H9 (cell line): ENCODE data around the gene AQP10. TPM values are rescaled to one million over a fixed set of nuclear protein-coding genes. Genes with fewer than 3 reads are reported as not detected.
"Not testable (repeated sequence)": the region's sequence is repeated elsewhere in the genome, so short reads cannot be mapped to it uniquely, and the experiment has no call there.

Experiments
- DNase-seq: peaks from one replicate; pipeline ENCODE4 v3.0.0-alpha.2; 2017
- H2AFZ ChIP-seq: one replicate; pipeline ENCODE4 v1.6.1; 2013; ENCODE audit warnings: mild to moderate bottlenecking, low read length, control low read depth, moderate library complexity
- H2AK5ac ChIP-seq: 2 replicates; pipeline ENCODE4 v1.6.1; 2013; ENCODE audit warnings: low read length, control low read depth, mixed read lengths; ENCODE audit not compliant: insufficient read length
- H2BK120ac ChIP-seq: one replicate; pipeline ENCODE4 v1.6.1; 2013; ENCODE audit warnings: low read depth, mild to moderate bottlenecking, low read length, control low read depth, inconsistent platforms; ENCODE audit not compliant: poor library complexity, severe bottlenecking
- H2BK12ac ChIP-seq: 2 replicates; pipeline ENCODE4 v1.6.1; 2013; ENCODE audit warnings: low read length, control low read depth, mixed read lengths, low read depth; ENCODE audit not compliant: insufficient read length
- H2BK15ac ChIP-seq: 2 replicates; pipeline ENCODE4 v1.6.1; 2013; ENCODE audit warnings: low read depth, low read length, control low read depth
- H2BK20ac ChIP-seq: one replicate; pipeline ENCODE4 v1.6.1; 2013; ENCODE audit warnings: low read depth, mild to moderate bottlenecking, low read length, control low read depth, inconsistent platforms; ENCODE audit not compliant: poor library complexity, severe bottlenecking
- H2BK5ac ChIP-seq: 2 replicates; pipeline ENCODE4 v1.6.1; 2013; ENCODE audit warnings: low read length, control low read depth, mixed read lengths; ENCODE audit not compliant: insufficient read length
- H3K14ac ChIP-seq: 2 replicates; pipeline ENCODE4 v1.6.1; 2013; ENCODE audit warnings: low read length, control low read depth; ENCODE audit not compliant: insufficient read depth
- H3K18ac ChIP-seq: 2 replicates; pipeline ENCODE4 v1.6.1; 2013; ENCODE audit warnings: low read depth, mild to moderate bottlenecking, mixed read lengths, low read length, control low read depth; ENCODE audit not compliant: insufficient read length
- H3K23ac ChIP-seq: 2 replicates; pipeline ENCODE4 v1.6.1; 2013; ENCODE audit warnings: low read length, control low read depth, mixed read lengths, low read depth; ENCODE audit not compliant: insufficient read length
- H3K23me2 ChIP-seq: 2 replicates; pipeline ENCODE4 v1.6.1; 2013; ENCODE audit warnings: low read depth, mild to moderate bottlenecking, mixed read lengths, low read length, control low read depth; ENCODE audit not compliant: insufficient read length, poor library complexity, severe bottlenecking
- H3K27ac ChIP-seq: 2 replicates; pipeline ENCODE4 v1.5.1; 2013; ENCODE audit warnings: low read length, control low read depth, mixed read lengths, low read depth; ENCODE audit not compliant: insufficient read length
- H3K27me3 ChIP-seq: 2 replicates; pipeline ENCODE4 v1.6.1; 2013; ENCODE audit warnings: low read length, control low read depth, inconsistent platforms; ENCODE audit not compliant: insufficient read depth
- H3K4ac ChIP-seq: 2 replicates; pipeline ENCODE4 v1.6.1; 2013; ENCODE audit warnings: low read depth, mild to moderate bottlenecking, control low read depth, inconsistent platforms, low read length, moderate library complexity
- H3K4me1 ChIP-seq: 2 replicates; pipeline ENCODE4 v1.6.1; 2013; ENCODE audit warnings: low read length, control low read depth, inconsistent platforms; ENCODE audit not compliant: insufficient read depth
- H3K4me2 ChIP-seq: 2 replicates; pipeline ENCODE4 v1.6.1; 2013; ENCODE audit warnings: low read length, control low read depth, mixed read lengths; ENCODE audit not compliant: insufficient read length, insufficient read depth
- H3K56ac ChIP-seq: 2 replicates; pipeline ENCODE4 v1.6.1; 2013; ENCODE audit warnings: low read depth, mild to moderate bottlenecking, mixed read lengths, low read length, control low read depth; ENCODE audit not compliant: insufficient read length
- H3K79me1 ChIP-seq: 2 replicates; pipeline ENCODE4 v1.6.1; 2013; ENCODE audit warnings: low read depth, mild to moderate bottlenecking, moderate library complexity, low read length, control low read depth, inconsistent platforms; ENCODE audit not compliant: insufficient read depth, poor library complexity, severe bottlenecking
- H3K79me2 ChIP-seq: 2 replicates; pipeline ENCODE4 v1.6.1; 2013; ENCODE audit warnings: low read length, control low read depth, inconsistent platforms; ENCODE audit not compliant: insufficient read depth
- H3K9ac ChIP-seq: 2 replicates; pipeline ENCODE4 v1.6.1; 2013; ENCODE audit warnings: low read length, control low read depth, mixed read lengths; ENCODE audit not compliant: insufficient read length; ENCODE audit errors: extremely low read depth
- H3K9me3 ChIP-seq: one replicate; pipeline ENCODE4 v1.6.1; 2013; ENCODE audit warnings: low read depth, low read length, inconsistent platforms; ENCODE audit not compliant: control insufficient read depth
- H3T11ph ChIP-seq: one replicate; pipeline ENCODE4 v1.6.1; 2013; ENCODE audit warnings: mild to moderate bottlenecking, low read length, control low read depth, inconsistent platforms
- H4K20me1 ChIP-seq: one replicate; pipeline ENCODE4 v1.6.1; 2013; ENCODE audit not compliant: control insufficient read depth, insufficient read length, insufficient read depth
- H4K5ac ChIP-seq: 2 replicates; pipeline ENCODE4 v1.6.1; 2013; ENCODE audit warnings: low read depth, mild to moderate bottlenecking, mixed read lengths, low read length, control low read depth; ENCODE audit not compliant: insufficient read length
- H4K8ac ChIP-seq: replicated peaks from 2 replicates; pipeline ENCODE4 v1.6.1; 2013; ENCODE audit warnings: low read length, control low read depth, mixed read lengths, low read depth; ENCODE audit not compliant: insufficient read length
- H4K91ac ChIP-seq: 2 replicates; pipeline ENCODE4 v1.6.1; 2013; ENCODE audit warnings: low read depth, mild to moderate bottlenecking, moderate library complexity, mixed read lengths, low read length, control low read depth; ENCODE audit not compliant: insufficient read length
- H3K27ac Mint-ChIP-seq, 3 experiments: 2 replicates in 2 of 3; 3 replicates in 1 of 3; pipeline ENCODE4 v1.8.0; 2020 to 2021; ENCODE audit warnings: mixed read lengths in 3 of 3, mild to moderate bottlenecking in 1 of 3, moderate library complexity in 1 of 3
- H3K27me3 Mint-ChIP-seq: 2 replicates; pipeline ENCODE4 v1.8.0; 2021; ENCODE audit warnings: low read depth, mild to moderate bottlenecking, moderate library complexity, mixed read lengths
- H3K36me3 Mint-ChIP-seq, 3 experiments: 2 replicates in 2 of 3; 3 replicates in 1 of 3; pipeline ENCODE4 v1.8.0; 2020 to 2021; ENCODE audit warnings: low read depth in 3 of 3, mixed read lengths in 3 of 3; ENCODE audit not compliant: insufficient read depth in 1 of 3
- H3K4me1 Mint-ChIP-seq, 2 experiments: 2 replicates each; pipeline ENCODE4 v1.8.0; 2020; ENCODE audit warnings: mixed read lengths in 2 of 2
- H3K4me3 Mint-ChIP-seq, 2 experiments: 2 replicates in 1 of 2; 3 replicates in 1 of 2; pipeline ENCODE4 v1.8.0; 2020 to 2021; ENCODE audit warnings: mild to moderate bottlenecking in 2 of 2, mixed read lengths in 2 of 2, moderate library complexity in 1 of 2
- H3K9me3 Mint-ChIP-seq, 2 experiments: 2 replicates in 1 of 2; 3 replicates in 1 of 2; pipeline ENCODE4 v1.8.0; 2020; ENCODE audit warnings: mild to moderate bottlenecking in 2 of 2, mixed read lengths in 2 of 2, moderate library complexity in 1 of 2
- CTCF ChIP-seq: fragments of 200-600 bp; sonication (generic); conservative IDR thresholded peaks from 3 replicates; pipeline ENCODE4 v1.8.0; 2021; ENCODE audit warnings: antibody characterized with exemption, mild to moderate bottlenecking
- WGBS: extraction: QIAGEN DNeasy Blood & Tissue Kit; methylation state at CpG from one replicate; pipeline ENCODE4 v1.1.7; 2013; ENCODE audit warnings: missing lambda C conversion rate, low lambda C conversion rate, mixed read lengths; ENCODE audit not compliant: insufficient read length; ENCODE audit errors: extremely low coverage; 5-methylcytosine and 5-hydroxymethylcytosine counted together
- total RNA-seq: library from RNA; stranded (reverse); gene quantifications from 2 replicates; pipeline ENCODE4 v1.2.1, GENCODE V29; 2021

AQP10 gene
- total RNA-seq, 1 experiment from 2014 or later, result not detected

DNA sequence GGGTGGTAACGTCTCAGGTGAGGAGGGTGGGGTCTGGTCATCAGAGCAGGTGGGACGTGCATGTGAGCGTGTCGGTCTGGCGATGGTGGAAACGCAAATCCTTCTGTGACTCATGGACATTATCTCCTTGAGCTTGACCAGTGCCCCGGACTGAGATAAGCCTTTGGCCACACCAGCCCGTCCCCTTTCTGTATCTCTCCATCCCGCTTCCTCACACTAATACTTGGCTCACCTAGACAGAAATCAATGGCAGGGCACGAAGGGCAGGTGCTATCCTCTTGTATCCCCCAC, 7.9 kb upstream of the AQP10 start:
- Histone ChIP-seq H3K9me3 (no peaks in the 10 kb centered on the region), H3K56ac (no peak overlapping the region), H3K4ac (no peak overlapping the region), H3K27ac (no peak overlapping the region), H2AK5ac (no peak overlapping the region), H3K9ac (no peak overlapping the region), H3K23me2 (no peaks in the 10 kb centered on the region), H4K5ac (no peak overlapping the region), H3T11ph (no peak overlapping the region), H2AFZ (no peak overlapping the region), H3K79me2 (no peaks in the 10 kb centered on the region), H3K4me1 (no peaks in the 10 kb centered on the region), H4K91ac (no peak overlapping the region), H3K4me2 (no peak overlapping the region), H2BK20ac (no peak overlapping the region), H3K18ac (no peak overlapping the region), H4K20me1 (no peaks in the 10 kb centered on the region), H2BK15ac (no peak overlapping the region), H3K23ac (no peak overlapping the region), H4K8ac (peak overlapping the region; percentile 77), H2BK12ac (no peak overlapping the region), H2BK5ac (no peak overlapping the region), H2BK120ac (no peak overlapping the region), H3K14ac (no peak overlapping the region), H3K27me3 (no peaks in the 10 kb centered on the region), H3K79me1 (no peaks in the 10 kb centered on the region)
- no CpG with 5 or more reads among the region's 10 CpGs for WGBS
- Mint-ChIP-seq H3K4me3 (no peak overlapping the region), H3K9me3 (peaks cover 18 to 32% of the 10 kb centered on the region in 2 experiments), H3K27me3 (peaks cover 12% of the 10 kb centered on the region), H3K36me3 (peaks cover 0 to 3% (median 0%) of the 10 kb centered on the region in 3 experiments; a peak in 2 of 7 replicates), H3K4me1 (no peaks in the 10 kb centered on the region), H3K27ac (peak overlapping the region in 1 of 3 experiments; percentile 77; a peak in 1 of 7 replicates)
- TF ChIP-seq CTCF, result no peak
- no peak for DNase-seq

GRCh38 chr1:154314226-154314625, 6.7 kb upstream of the AQP10 start:
- not testable (repeated sequence) for H3K9ac ChIP-seq, H4K91ac ChIP-seq, H3K4me1 ChIP-seq, H3K23me2 ChIP-seq, H3K79me1 ChIP-seq, H4K5ac ChIP-seq, H3K27me3 ChIP-seq, H3K36me3 Mint-ChIP-seq, H3K4ac ChIP-seq, H3K27ac Mint-ChIP-seq, H3K9me3 ChIP-seq, H3K18ac ChIP-seq, H2BK5ac ChIP-seq, H3K27ac ChIP-seq, H3K4me1 Mint-ChIP-seq, H3T11ph ChIP-seq, DNase-seq, H2BK12ac ChIP-seq, H3K14ac ChIP-seq, H3K4me3 Mint-ChIP-seq, H4K8ac ChIP-seq, H3K79me2 ChIP-seq, H2BK15ac ChIP-seq, H2AK5ac ChIP-seq, H2BK120ac ChIP-seq, H2BK20ac ChIP-seq, H2AFZ ChIP-seq, H3K4me2 ChIP-seq, H4K20me1 ChIP-seq, H3K56ac ChIP-seq, H3K23ac ChIP-seq
- WGBS, result no CpG with 5 or more reads among the region's 3 CpGs
- H3K27me3 Mint-ChIP-seq, result peaks cover 12% of the 10 kb centered on the region
- peaks cover 17 to 30% of the 10 kb centered on the region in 2 experiments for H3K9me3 Mint-ChIP-seq
